Central memory CD4-positive, alpha-beta T cell (primary cell): ENCODE results near the gene SRP14.
"Not testable (repeated sequence)": the region's sequence is repeated elsewhere in the genome, so short reads cannot be mapped to it uniquely, and the experiment has no call there.

Experiments
- DNase-seq: peaks from one replicate; pipeline ENCODE4 v3.0.0; 2022

The SRP14 gene

DNA sequence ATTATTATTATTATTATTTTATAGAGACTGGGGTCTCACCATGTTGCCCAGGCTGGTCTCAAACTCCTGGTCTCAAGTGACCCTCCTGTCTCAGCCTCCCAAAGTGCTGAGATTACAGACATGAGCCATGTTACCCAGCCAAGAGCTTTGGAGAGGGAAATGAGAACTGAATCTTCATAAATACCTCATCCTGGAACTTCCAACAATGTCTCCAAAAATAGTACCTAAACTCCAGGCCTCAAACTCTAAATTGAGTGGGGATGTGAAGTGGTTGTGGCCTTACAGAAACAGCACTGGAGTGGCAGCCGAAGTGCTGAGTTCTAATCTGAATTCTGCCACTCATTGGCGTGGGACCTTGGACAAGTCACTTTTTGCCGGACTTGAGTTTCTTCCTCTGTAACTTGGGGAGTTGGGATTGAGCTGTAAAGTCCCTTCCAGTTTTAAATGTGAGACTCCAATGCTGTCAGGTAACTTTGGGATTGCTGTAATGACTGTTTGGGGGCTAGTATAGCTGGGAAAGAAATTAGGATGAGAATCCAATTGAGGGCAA is 10.0 kb upstream of the SRP14 start:
- no peak for DNase-seq

GRCh38 chr15:40048211-40048792 is 9.3 kb upstream of the SRP14 start:
- no peak for DNase-seq

GRCh38 chr15:40047415-40048210 is 8.6 kb upstream of the SRP14 start:
- no peak for DNase-seq

DNA sequence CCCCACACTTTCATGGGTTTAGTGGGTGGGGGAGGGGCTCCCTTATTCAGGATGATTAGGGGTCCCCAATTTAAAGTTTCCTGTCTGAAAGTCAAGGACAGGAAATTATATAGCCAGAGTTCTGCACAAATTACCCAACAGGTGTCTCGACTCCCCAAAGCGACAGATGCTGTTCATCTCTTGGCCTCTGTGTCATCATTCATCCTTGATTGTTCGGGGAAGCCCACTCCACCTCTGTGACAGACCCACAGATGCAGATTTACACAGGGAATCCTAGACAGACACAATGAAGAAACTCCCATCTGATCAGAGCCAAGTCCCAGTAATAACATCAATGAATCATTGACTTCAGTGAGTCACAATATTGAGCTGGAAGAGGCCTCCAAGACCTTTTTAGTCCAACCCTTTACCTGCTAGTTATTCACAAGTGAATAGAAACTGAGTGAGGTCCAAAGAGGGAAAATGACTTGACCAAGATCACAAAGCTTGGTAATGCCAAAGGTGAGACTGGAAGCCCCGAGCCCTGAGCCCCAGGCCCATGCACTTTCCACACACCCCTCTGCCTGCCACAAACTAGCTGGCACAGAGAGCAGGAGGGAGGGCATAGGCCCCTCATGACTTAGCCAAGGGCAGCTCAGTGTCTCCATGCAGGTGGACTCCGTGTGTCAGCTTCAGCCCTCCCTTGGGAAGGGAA is 7.9 kb upstream of the SRP14 start:
- no peak for DNase-seq

DNA sequence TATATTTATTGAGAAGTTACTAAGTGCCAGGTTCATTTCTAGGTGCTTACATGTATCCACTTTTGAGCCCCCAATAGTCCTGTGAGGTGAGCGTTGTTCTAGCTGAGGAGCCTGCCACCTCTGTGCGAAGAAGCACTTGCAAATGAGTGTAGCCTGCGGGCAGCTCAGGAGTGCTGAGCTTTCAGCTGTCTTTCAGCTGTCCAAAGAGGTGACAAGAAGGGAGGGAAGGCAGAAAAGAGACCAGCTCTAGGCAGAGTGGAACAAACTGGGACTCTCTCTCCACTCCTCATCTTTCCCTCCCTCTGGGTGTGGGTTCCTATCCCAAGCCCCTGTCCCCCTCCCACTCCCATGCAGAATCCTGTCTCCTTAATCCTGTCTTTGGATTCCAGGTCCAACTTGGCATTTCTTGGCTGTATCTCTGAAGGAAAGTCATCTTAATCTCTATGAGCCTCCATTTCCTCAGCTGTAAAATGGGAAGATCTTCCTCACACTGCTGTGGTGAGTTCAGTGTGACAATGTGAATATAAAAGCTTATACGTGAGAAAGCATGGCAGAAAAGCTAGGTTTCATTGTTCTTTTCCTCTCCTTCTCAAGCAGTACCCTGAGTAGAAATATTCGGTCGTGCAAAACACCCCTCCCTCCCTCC is 6.7 kb upstream of the SRP14 start:
- DNase-seq: no peak

DNA sequence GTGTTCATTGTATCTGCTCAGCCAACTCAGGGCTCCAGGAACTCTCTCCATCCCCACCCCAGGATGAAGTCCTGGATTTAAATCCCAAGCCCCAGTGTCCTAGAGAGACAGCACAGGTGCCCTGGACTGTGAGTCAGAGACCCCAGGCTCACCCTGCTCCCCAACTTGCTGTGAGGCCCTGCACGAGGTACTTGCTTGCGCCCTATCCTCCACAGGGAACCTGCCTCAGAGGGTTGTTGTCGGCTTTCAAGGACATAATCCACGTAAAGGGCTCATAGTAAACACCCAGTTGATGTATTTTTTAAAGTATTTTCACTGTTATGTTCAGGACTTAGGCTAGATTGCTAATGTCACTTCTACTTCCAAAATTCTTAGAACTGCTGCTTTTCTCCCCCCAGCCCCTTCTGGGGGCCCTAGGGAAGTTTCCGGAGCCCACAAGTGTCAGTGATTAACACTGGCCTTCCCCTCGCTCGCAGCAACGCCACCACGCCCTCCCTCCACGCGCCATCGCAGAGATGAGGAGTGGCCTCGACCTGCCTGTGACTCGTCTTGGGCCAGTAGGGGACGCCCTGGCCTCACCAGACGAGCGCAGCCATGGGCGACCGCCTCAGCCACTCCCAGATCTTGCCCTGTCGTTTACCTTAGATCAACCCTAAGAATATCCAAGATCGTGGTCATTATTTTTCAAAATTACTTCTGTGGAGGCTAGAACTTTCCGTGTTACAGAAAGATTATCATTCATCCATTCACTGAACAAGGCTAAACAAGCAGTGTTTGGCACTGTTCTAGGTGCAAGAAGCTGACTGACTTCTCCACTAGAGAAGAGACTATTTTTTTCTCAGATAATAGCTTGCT is 6.0 kb upstream of the SRP14 start:
- DNase-seq: peak; percentile 70

GRCh38 chr15:40043927-40044716 is 5.1 kb upstream of the SRP14 start:
- DNase-seq: no peak

DNA sequence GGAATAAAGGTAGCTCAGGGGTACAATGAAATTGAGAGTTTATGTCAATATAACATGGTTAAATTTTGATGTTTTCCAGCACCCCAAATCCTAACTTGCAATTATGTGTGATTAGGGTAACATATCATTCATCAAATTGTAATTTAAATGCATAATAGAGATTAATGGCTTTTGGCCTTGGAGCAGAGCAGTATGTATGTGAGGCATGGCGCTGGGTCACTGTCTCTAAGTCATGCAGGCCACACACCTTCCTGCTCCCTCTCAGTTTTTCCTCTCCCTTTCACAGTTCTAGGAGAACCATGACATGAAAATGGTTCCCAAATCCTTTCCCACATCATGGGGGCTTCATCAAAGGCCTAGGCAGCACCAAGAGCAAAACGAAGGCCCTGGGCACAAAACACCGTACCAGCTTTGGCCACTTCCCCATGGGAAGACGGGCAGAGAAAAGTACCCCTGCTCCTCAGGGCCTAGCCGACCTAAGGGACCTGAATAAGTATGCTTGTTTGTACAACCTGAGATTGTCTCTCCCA is 3.9 kb upstream of the SRP14 start:
- DNase-seq: no peak

DNA sequence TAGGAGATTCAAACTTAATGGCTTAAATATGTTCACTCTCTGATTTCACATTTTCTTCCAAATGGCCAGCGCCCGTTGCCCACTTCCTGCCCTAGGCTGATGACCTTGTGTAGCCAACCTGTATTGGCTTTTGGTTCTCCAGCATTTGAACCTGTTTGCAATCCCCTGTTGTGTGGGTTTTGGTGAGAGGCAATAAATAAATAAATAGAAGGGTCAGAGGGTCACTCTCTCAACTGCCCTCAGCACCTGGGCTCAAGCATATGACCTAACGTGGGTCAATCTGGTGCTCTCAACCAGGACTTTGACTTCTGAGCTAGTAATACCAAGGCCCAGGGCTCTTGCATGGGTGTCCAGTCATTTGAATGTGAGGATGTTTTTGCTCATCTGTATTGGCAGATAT is 1.8 kb upstream of the SRP14 start:
- no peak for DNase-seq

DNA sequence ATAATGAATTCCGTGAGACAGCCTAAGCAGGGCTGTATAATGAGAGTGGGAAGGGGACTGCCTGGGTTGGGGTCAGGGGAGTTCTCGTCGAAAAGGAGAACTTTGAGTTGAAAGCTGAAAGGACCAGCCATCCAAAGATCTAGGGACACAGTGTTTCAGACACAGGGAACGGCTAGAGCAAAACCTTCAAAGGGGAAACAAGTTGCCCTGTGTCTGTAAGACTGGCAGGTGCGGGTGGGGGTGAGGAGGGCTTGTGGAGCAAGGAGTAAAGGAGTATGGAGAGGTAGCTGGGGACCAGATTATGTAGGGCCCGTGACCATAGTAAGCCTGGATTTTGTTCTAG is 1.3 kb upstream of the SRP14 start:
- no peak for DNase-seq

- no peak for DNase-seq
Observed at GRCh38 chr15:40038275-40038637, 725 bp downstream of the SRP14 start.

- no peak for DNase-seq
Observed at GRCh38 chr15:40037721-40038120, 1.3 kb downstream of the SRP14 start.

DNA sequence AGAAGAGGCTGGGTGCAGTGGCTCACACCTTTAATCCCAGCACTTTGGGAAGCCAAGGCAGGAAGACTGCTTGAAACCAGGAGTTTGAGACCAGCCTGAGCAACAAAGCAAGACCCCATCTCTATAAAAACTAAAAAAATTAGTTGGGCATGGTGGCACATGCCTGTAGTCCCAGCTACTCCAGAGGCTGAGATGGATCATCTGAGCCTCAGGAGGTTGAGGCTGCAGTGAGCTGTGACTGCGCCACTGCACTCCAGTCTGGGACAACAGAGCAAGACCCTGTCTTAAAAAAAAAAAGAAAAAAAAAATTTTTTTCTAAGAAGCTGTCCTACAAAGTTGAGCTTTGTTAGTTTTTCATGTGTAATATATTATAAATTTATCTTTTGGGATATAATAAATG is 3.8 kb downstream of the SRP14 start:
- not testable (repeated sequence) for DNase-seq

- DNase-seq: no peak
Observed at GRCh38 chr15:40034186-40034946, 4.6 kb downstream of the SRP14 start.

- no peak for DNase-seq
Observed at GRCh38 chr15:40032125-40032839, 6.7 kb downstream of the SRP14 start.

DNA sequence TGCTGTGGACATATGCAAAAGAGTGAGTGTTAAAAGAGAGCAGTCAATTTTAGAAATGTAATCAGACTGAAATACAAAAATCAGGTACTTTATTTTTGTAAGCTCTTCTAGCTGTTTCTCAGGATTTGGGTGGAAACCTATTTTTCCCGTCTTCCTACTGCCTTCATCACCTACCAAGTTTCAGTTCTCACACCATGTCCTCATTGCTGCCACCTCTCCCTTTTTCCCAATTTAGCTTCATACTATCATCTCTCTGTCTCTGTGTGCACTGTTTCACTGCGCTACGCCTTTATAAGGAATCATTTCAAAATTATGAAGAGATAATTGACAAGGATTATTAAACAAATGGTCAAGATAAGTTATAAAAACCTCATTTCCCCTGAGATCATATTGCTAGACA is 7.7 kb downstream of the SRP14 start:
- DNase-seq: no peak

DNA sequence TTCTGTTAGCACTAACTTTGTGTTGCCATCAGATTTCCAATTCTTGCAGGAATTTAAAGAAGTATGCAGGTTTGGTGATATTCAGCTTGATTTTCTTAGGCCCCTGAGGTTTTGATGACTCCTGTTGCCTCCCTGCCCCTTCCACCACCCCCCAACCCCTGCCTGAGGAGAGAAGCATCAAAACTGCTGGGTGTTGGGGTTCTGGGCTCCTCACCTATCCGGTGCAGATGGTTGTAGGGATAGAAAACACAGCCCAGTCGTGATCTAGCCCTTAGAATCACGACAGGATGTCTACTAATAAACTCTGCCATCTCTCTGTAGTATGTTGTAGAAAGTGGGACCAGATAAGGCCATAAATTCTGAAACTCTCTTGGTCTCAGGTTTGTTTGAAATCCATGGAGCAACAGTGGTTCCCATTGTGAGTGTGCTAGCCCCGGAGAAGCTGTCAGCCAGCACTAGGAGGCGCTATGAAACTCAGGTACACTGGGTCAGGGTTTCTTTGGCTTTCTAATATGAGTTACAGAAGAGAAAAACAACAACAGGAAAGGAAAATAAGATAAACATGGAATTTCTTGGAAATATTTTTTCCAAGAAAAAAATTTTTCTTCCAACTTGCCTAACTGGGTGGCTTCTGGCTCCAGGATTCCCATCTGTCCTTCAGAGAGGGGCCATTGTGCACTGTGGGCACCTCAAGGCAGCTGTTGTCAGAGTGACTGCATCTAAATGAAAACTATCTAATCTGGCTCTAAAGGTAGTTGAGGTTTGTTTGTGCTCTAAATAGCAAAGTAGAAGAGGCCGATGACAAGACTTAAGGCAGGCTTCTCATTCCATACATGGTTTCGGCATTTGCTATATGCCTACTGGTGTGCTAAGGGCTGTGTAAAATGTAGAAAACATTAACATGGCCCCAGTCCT is 8.7 kb downstream of the SRP14 start:
- DNase-seq: no peak

DNA sequence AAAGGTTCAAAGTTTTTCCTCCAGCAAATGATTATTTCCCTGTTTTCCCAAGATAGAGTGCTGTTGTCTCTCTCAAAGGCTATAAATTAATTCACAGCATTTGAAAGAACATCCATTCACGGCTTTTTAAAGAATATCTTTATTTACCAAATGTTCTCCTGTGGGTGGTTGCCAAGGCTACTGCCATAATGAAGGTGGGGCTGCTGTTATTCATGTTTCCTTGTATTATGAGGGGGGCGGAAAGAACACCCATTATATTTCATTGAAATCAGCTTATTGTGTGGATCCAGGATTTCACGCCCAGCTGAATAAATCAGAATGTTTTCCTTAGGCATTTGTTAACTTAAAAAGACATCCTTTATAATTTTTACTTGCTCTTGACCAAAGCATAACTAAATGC is 10.1 kb downstream of the SRP14 start:
- no peak for DNase-seq

DNA sequence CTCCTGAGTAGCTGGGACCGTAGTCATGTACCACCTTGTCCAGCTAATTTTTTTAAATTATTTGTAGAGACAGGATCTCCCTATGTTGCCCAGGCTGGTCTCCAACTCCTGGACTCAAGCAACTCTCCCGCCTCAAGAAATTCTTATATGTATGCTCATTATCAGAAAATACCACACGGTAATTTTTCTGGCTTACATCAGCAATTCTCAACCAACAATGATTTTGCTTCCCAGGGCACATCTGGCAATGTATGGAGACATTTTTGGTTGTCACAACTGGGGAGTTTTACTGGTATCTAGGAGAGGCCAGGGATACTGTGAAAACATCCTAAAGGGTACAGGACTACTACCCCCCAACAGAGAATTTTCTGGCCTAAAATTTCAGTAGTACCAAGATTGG is 10.8 kb downstream of the SRP14 start:
- no peak for DNase-seq
